HL-60/S4 treated with retinoic acid at 250 ng/mL for 4 days and 3 days (cell line): ENCODE data around the gene FAXDC2.

Experiments
- in situ Hi-C: fragments of 300-500 bp; cut with MboI; formaldehyde crosslinking; loops from 2 replicates; pipeline ENCODE4 v1.7.0; 2022; ENCODE audit warnings: low sequenced_read_pairs

The FAXDC2 gene

DNA sequence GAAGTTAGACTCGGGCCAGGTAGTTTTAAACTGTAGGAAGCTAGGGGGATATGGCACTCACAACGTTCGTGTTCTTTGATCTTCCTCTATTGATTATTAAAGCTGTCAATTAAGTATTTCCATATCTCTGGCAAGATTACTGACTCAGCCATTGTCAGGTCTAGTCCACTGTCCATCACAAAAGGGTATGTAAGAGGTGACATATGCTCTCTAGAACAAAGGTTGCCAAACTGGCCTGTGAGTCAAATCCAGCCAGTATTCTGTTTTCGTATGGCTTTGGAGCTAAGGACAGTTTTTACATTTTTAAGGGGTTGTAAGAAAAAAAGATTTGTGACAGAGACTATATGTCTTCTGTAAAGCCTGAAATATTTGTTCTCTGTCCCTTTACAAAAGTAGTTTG is 44.2 kb downstream of the FAXDC2 start:
- in situ Hi-C loops = loop anchor here (25.0 kb wide), 1 partner anchor 144 kb away; no protein-coding TSS in a partner anchor

DNA sequence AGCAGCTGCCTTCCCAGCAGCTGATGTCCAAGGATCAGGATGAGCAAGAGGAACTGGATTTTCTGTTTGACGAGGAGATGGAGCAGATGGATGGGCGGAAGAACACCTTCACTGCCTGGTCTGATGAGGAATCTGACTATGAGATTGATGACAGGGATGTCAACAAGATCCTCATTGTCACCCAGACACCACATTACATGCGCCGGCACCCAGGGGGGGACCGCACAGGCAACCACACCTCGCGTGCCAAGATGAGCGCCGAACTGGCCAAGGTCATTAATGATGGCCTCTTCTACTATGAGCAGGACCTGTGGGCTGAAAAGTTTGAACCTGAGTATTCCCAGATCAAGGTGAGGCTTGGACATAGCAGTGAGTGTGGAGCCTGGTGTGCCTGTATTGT is 48.4 kb downstream of the FAXDC2 start:
- in situ Hi-C loops = loop anchor here (25.0 kb wide), 1 partner anchor 140 kb away; no protein-coding TSS in a partner anchor

DNA sequence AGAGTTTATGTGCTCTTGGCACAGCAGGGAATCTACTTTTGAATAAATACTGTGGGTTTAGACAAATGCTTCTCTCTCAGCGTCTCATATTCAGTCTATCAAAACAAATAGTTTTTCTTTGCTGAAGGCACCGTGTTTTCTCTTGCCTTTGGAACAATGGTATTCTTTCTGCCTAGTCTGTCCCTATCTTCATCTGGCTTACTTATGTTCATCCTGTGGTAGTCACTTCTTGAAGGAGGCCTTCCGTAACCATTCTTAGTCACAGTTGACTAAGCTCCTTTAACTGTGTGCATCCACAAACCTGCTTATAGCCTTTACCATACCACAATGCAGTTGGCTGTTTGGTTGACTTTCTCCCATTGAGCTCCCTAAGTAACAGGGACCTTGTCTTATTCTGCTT is 49.3 kb downstream of the FAXDC2 start:
- in situ Hi-C loops = loop anchor here (25.0 kb wide), 1 partner anchor 139 kb away; no protein-coding TSS in a partner anchor

DNA sequence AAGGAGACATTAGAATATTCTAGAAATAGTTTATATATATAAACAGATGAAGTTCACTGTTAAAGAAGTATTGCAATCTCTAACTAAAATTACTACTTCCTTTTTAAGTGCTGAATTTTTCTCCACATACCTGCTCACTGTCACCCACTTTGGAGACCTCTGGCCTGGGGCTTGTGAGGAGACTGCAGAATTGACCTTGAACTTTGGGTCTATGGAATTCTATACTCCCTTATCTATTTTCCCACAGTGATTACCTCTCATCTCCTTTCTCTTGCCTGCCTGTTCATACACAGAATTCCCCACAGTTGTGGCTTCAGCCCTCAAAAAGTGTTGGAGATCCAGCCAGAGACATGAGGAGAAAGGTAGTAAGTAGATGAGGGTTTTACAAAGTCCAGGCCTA is 49.8 kb downstream of the FAXDC2 start:
- in situ Hi-C loops = loop anchor here (25.0 kb wide), 1 partner anchor 138 kb away; no protein-coding TSS in a partner anchor

DNA sequence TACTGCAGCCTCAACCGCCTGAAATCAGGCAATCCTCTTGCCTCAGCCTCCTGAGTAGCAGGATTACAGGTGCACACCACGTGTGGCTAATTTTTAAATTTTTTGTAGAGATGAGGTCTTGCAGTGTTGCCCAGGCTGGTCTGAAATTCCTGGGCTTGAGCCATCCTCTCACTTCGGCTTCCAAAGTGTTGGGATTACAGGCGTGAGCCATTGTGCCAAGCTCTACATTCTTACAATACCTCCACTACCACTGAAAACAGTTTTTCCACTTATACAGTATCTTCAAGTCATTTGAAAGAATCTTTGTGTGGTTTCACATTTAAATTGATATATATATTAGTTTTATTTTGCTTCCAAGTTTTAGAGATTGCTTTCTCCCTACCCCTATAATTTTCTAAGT is 52.6 kb downstream of the FAXDC2 start:
- in situ Hi-C loops = no loop called here

DNA sequence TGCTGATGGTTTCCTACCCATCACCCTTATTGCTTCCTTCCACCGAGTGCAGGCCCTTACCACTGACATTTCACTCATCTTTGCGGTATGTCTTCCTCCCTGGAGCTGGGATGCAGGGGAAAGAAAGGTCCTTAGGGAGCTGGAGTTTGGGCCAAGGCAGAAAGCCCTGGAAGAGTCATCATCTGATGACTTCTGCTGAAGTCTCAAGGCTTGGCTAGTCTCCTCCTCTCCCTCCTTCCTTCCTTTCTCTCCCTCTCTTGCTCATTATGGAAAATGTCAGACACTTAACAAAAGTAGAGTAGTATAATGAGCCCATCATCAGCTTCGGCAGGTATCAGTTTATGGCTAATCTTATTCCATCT is 55.2 kb downstream of the FAXDC2 start:
- in situ Hi-C loops = no loop called here

DNA sequence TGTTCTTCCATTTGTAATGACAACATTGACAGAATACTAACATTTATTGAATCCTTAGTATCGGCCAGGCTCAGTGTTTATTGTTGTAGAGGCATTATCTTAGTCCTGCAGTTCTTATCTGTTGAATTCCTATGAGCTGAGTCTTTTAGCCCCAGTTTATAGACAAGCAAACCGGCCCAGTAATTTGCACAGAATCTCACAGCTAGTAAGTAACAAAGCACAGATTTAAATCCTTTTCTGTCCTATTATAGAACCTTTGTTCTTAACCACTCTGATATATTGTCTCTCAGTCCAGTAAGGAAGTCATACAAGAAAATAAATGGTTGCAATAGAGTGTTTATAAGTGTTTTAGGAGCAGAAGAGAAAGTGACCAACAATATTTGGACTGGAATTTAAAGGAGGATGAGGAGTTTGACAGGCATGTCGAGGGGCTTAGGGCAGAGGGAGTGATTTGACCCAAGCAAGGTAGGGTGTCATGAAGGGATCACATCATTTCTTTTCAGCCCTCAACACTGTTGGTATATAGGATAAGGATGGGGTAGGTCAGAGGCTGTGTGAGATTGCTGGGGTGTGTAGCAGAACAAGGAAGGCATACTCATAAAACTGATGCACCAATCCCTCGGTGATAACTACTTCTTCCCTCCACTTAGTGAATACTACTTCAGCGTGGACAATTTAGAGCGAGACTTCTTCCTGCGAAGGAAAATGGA is 55.7 kb downstream of the FAXDC2 start:
- in situ Hi-C loops = no loop called here

DNA sequence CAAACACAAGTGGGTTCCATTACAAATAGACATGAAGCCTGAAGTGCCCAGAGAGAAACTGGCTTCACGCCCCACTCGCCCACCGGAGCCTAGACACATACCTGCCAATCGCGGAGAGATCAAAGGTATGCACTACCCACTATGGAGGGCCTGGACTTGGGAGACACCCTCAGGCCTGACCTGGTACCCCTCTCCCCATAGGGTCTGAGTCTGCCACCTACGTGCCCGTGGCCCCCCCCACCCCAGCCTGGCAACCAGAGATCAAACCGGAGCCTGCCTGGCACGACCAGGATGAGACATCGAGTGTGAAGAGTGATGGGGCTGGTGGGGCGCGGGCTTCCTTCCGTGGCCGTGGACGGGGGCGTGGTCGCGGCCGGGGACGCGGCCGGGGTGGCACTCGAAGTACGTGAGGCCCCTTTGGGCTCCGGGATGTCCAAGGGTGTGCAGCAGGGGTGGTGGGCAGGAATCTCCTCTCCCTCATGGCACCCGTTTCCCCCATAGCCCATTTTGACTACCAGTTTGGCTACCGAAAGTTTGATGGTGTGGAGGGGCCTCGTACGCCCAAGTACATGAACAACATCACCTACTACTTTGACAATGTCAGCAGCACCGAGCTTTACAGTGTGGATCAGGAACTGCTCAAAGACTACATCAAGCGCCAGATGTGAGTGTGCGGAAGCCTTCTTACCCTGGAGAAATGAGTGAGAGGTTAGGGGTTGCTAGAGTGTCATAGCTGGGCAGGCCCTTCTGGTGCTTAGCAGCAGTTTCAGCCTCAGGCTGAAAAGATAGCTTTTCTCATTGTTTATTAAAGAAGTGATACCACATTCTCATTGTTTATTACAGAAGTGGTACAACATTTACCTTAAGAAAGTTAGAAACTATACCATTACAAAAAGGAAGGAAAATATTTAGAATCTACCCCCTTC is 56.5 kb downstream of the FAXDC2 start:
- in situ Hi-C loops = no loop called here

DNA sequence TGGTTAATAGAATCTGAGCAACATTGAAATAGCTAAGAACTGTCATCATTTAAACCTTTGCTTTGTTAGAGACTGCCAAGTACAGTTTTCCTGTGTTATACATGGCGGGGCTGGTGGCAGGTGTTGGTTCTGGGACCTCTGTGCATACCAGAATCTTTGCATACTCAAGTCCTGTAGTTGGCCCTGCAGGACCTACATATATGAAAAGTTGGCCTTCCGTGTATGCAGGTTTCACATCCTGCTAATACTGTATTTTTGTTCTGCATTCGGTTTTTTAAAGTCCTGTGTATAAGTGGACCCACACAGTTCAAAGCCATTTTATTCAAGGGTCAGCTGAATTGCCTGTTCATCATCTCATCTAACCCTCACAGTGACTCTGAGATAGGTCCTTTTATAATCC is 58.9 kb downstream of the FAXDC2 start:
- in situ Hi-C loops = no loop called here

DNA sequence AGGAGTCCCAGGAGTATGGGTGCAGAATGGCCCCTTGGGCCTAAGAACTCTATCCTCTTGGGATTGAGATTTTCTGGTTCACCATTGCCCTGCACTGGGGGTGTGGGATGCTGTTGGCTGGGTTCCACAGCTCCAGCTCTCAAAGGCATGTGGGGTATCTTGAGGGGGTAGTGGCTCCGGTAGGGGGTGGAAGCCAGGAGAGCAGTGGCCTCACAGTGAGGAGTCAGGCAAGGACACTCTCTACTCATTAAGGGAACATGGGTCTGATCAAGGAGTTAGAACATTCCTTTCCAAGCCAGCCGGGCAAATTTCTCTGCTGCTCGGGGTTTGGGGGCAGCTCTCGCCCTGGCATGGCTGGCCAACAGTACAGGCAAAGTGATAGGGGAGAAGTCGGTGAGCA is 62.2 kb downstream of the FAXDC2 start:
- in situ Hi-C loops = no loop called here

DNA sequence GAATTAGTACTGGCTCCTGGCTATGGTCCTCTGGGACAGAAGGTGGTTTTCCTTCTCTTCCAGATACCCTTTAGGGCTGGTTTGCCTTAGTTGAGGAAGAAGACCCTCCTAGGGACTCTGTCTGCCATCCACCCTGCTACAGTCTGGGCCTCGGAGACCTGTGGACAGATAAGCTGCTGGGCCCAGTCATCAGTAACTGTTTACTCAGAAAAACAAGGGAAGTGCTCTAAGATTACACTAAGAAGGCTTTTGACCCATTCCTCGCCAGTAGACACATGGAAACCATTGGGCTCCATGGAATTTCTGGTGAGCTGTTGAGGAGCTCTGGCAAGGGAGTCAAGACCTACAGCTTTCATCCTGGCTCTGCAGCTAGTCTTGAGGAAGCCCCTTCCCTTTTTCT is 64.0 kb downstream of the FAXDC2 start:
- in situ Hi-C loops = no loop called here

DNA sequence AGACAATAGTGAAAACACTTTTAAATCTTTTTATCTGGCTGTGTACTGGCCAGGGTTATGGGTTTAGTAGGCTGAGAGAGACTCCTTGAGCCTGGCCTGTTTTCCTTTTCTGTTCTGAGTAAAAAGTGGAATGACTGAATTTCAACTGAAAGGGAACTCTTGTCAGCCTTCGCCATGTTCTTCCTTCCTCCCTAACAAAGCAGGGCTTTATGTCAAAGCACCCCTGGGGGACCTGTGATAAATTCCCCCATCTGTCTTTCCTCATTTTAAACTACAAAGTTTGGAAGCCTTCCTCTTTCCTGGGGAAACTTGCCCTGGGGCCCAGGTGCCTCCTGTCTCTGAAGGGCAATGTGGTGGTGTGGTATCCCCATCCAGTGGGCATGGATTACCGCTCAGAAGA is 65.5 kb downstream of the FAXDC2 start:
- in situ Hi-C loops = no loop called here

DNA sequence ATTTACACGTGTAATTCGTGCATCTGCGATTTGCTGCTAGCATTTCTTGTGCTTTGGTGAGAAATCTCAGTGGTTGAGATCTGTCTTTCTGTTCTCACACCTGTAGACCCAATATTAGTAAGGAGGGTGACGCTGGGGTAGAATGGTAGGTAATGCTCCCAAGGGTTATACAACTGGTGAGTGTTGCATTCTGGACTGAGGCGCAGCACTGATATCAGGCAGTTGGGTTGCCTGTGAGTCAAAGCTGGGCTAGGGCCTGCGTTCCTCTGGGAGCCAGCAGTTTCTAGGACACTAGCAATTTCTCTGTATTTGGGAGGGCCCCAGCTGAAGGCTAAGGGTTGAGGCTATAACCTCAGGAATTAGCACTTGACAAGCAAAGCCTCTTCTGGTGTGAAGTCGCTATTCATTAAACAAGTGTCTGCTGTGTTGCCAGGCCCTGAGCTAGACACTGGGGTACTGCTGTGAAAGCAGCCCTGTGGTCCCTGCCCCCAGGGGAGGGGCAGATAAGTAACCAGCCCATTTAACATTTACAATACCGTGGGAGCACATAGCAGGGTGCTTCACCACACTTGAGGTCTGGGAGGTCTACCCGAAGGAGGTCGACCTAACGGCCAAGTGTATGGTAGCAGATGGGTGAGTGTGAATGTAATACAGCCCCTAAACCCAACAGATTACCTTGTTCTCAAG is 66.5 kb downstream of the FAXDC2 start:
- in situ Hi-C loops = no loop called here

DNA sequence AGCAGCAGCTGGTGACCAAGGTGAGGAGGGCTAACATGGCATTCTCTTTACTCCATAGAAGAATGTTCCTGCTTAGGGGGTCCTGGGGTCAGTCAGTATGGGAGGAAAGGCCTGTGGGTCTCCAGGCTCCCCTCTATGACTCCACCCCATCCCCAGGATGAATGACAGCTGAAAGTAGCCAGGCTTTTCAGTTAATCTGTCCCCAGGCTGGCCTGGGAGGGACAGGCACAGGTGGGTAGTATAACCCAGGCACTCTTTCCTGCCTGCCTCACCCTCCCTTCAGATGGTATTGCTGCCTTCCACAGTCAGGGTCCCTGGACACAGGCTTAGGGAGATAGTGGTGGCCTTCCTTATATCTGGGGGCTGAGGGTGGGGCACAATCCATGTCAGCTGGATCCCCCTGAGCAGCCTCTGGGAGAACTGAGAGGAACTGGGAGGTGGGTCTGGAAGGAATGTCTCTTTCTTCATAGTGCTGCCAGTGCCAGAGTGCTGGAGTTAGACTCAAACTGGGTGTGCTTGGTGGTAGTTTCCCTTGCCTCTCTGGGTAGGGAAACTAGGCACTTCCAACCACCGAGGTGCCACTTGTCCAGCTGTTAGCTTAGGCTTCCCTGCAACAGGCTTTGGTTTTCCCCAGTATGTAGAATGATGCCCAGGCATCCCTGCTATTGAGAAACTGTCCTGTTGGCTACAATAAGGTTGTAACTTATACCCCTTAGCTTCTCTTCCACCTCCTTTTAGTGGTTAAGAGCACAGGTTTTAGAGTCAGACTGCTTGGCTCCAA is 67.4 kb downstream of the FAXDC2 start:
- in situ Hi-C loops = no loop called here

DNA sequence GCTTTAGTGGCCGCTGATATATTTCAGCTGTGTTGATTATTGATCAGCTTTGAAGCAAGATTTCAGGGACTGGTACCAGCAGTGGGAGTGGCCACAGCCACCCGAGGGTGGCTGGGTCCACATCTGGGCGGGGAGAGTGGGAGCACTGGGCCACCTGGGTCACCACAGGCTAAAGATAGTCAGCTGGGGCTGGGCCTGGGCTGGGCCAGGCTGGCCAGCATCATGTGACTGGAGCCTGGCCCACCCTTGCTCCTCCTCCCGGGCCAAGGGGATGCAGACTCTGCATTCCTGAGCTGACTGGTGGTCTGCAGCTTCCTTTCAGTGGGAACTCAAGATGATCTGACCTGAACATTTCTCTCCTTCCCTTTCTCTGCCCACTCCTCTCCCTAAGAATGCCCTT is 68.1 kb downstream of the FAXDC2 start:
- in situ Hi-C loops = no loop called here

DNA sequence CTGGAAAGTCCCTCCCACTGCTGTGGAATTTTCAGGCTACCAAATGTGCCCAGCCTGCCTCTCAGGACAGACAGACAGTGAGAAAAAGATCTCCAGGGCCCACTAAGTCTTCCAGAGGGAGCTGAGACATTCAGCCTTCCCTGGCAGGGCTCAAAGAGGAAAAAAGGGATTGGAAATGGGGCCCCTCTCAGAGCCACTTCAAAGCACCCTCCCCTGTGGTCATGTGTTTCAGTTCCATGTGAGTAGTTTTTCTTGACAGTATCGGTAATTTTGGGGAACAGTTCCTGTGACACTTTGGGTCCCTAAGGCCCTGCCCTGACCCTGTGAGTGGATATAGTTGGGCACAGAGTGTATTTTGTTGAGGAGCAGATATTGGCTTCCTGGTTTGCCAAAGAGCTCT is 70.3 kb downstream of the FAXDC2 start:
- in situ Hi-C loops = no loop called here

DNA sequence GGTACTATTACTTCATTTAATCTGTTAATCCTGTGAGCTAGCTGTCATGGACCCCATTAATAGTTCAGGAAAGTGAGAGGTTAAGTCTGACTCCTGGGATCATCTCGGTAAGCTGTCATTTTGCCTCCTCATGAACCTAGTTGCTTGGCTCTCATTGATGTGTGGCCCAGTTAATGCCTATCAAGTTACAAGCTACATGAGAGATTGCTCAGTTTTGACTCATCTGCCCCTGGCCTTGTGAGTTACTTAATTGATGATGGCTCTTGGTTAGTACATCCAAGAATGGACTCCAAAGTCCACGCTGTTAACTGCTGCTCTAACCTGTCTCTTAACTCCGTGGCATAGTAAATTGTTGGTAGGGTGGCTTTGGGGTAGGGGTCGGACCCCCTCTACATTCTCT is 71.3 kb downstream of the FAXDC2 start:
- in situ Hi-C loops = no loop called here

DNA sequence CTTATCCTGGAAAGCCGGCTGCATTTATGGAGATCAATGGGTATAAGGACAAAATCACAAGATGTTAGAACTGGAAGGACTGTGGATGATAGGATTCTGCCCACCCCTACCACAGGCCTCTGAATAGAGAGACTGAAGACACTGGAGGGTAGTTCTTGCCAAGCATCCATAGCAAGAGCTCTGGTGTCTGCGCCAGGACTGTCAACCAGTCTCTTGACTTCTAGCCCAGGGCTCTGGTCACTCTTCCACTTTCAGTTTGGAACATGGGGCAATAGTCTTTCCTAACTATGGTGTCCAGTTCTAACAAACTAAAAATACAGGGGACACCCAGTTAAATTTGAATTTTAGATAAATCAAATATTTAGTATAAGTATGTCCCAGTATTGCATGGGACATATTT is 71.9 kb downstream of the FAXDC2 start:
- in situ Hi-C loops = no loop called here

DNA sequence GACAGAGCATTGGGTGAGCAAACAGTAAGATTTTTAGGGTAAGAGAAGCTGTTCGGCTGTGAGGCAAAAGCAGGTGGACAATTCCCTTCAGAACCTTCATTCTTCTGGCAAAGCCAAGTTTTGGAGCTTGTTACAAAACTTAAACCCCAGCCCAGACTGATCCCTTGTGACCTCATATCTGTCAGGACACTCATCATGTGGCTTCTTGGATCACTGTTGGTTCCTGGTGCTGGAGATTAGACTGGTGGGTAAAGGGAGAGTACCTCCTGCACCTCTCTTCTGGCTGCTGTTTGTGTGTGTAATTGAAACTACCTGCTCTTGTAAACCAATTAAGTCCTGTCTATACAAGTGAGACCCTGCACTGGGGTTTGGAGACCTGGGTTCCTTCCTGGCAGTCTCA is 74.2 kb downstream of the FAXDC2 start:
- in situ Hi-C loops = no loop called here

DNA sequence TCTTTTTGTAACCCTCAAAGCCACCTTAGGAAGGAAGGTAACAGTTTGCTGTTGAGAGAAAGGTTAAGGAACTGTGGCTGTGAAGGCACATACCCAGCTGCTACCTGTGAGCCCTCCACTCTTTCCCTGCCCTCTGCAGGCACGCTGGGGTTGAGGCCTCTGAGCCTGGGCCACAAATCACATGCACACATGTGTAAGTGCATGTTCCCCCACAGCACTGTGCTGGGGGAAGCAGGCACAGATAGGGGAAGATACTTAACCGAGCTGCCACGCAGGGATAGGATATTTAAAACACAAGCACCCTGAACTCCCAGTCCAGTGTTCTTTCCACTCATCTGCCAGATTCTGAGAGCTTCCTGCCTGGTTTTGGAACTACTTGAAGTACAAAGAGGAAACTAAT is 77.1 kb downstream of the FAXDC2 start:
- in situ Hi-C loops = no loop called here

DNA sequence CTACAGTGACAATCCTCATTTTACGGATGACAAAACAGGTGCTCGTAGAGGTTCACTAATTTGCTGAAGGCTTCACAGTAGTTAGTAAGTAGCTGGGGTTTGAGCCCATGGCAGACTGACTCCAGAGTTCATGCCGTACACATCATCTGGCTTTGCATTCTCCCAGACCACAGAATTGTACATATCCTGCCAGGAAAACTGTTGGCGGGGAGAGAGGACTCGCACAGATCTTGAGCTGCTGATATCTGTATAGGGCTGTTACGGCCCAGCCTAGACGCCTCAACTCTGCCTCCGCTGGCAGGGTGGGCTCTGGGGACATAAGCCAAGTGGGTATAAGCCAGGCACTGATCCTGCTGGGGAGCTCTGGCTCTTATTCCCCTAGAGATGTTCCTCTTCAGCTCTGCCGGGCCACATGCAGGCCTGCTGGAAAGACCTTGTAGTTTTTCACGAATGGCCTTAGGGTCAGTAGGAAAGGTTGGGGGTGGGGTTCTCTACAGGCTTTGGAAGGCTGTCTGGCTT is 79.0 kb downstream of the FAXDC2 start:
- in situ Hi-C loops = no loop called here
